SK-N-SH (cell line): ENCODE data around the gene NTSR1. TPM values are rescaled to one million over a fixed set of nuclear protein-coding genes. Genes with fewer than 3 reads are reported as not detected.

Source experiments
- CTCF ChIA-PET: fragments of 300-600, 350-600 bp; formaldehyde crosslinking; extraction: SDS; loops from one replicate; lab custom pipeline; 2021; lab: Yijun Ruan, JAX
- POLR2A ChIA-PET: fragments of 350-600 bp; sonication (Branson Sonifier 250); formaldehyde crosslinking; extraction: SDS; loops from one replicate; lab custom pipeline; 2020; ENCODE audit warnings: antibody characterized with exemption, inconsistent platforms; lab: Yijun Ruan, JAX
- DNase-seq: peaks from one replicate; pipeline ENCODE4 v3.0.0; 2012
- H2AFZ ChIP-seq: fragments of 200-600 bp; sonication (generic); 2 replicates; pipeline ENCODE4 v1.8.1; 2016; ENCODE audit warnings: antibody characterized with exemption, mild to moderate bottlenecking, low read depth
- H3F3A ChIP-seq: fragments of 200-600 bp; sonication (generic); replicated peaks from 2 replicates; pipeline ENCODE3; 2016; ENCODE audit warnings: antibody characterized with exemption, mild to moderate bottlenecking; ENCODE audit not compliant: insufficient read depth
- H3K27ac ChIP-seq, 2 experiments: fragments of 200-500 bp in 1 of 2; fragments of 200-600 bp in 1 of 2; sonication (Bioruptor generic) in 1 of 2; sonication (generic), shearing (Covaris generic) in 1 of 2; 2 replicates each; pipeline versions ENCODE4 v1.5.1 to v1.6.1; 2014 to 2016; ENCODE audit warnings: low read depth in 2 of 2, inconsistent platforms in 1 of 2, low read length in 1 of 2, mild to moderate bottlenecking in 1 of 2, mixed read lengths in 1 of 2
- H3K27me3 ChIP-seq: fragments of 200-600 bp; sonication (generic), shearing (Covaris generic); 2 replicates; pipeline ENCODE4 v1.6.1; 2016; ENCODE audit warnings: mixed run types; ENCODE audit not compliant: insufficient read depth
- H3K36me3 ChIP-seq, 2 experiments: fragments of 200-500 bp in 1 of 2; fragments of 200-600 bp in 1 of 2; sonication (Bioruptor generic) in 1 of 2; sonication (generic) in 1 of 2; replicated peaks in 1 of 2; 2 replicates each; pipeline versions ENCODE3 to v1.5.1; 2014 to 2016; ENCODE audit warnings: low read length in 1 of 2, mild to moderate bottlenecking in 1 of 2; ENCODE audit not compliant: insufficient read depth in 2 of 2, control insufficient read depth in 1 of 2
- H3K4me1 ChIP-seq, 2 experiments: fragments of 200-500 bp in 1 of 2; fragments of 200-600 bp in 1 of 2; sonication (Bioruptor generic) in 1 of 2; sonication (generic), shearing (Covaris generic) in 1 of 2; 2 replicates each; pipeline versions ENCODE4 v1.5.1 to v1.6.1; 2014 to 2016; ENCODE audit warnings: low read depth in 1 of 2, low read length in 1 of 2, mixed run types in 1 of 2; ENCODE audit not compliant: insufficient read depth in 2 of 2, control insufficient read depth in 1 of 2
- H3K4me2 ChIP-seq: fragments of 200-600 bp; sonication (generic), shearing (Covaris generic); 2 replicates; pipeline ENCODE4 v1.6.1; 2017; ENCODE audit warnings: mixed run types
- H3K4me3 ChIP-seq, 2 experiments: fragments of 200-500 bp in 1 of 2; fragments of 200-600 bp in 1 of 2; sonication (Bioruptor generic) in 1 of 2; sonication (generic), shearing (Covaris generic) in 1 of 2; 2 replicates each; pipeline versions ENCODE4 v1.5.1 to v1.8.1; 2014 to 2016; ENCODE audit warnings: low read depth in 2 of 2, inconsistent platforms in 1 of 2, low read length in 1 of 2, mild to moderate bottlenecking in 1 of 2, mixed read lengths in 1 of 2, moderate library complexity in 1 of 2
- H3K79me2 ChIP-seq: fragments of 200-600 bp; sonication (generic); 2 replicates; pipeline ENCODE4 v1.8.1; 2017; ENCODE audit warnings: mild to moderate bottlenecking; ENCODE audit not compliant: insufficient read depth
- H3K9ac ChIP-seq: fragments of 200-600 bp; sonication (generic); 2 replicates; pipeline ENCODE4 v1.6.1; 2017; ENCODE audit warnings: mixed run types
- H3K9me2 ChIP-seq: fragments of 200-600 bp; sonication (generic); 2 replicates; pipeline ENCODE4 v1.6.1; 2017; ENCODE audit warnings: mixed run types
- H3K9me3 ChIP-seq: fragments of 200-600 bp; sonication (generic); 2 replicates; pipeline ENCODE4 v1.6.1; 2017; ENCODE audit warnings: mixed run types, mild to moderate bottlenecking, moderate library complexity
- H4K20me1 ChIP-seq: fragments of 200-600 bp; sonication (generic); 2 replicates; pipeline ENCODE4 v1.6.1; 2017; ENCODE audit warnings: mild to moderate bottlenecking, mixed run types; ENCODE audit not compliant: insufficient read depth
- CHD2 ChIP-seq: fragments of 150-350 bp; IDR thresholded peaks from 2 replicates; pipeline ENCODE4 v1.6.1; 2018; ENCODE audit warnings: low read length; ENCODE audit not compliant: partially characterized antibody
- EZH2phosphoT487 ChIP-seq: fragments of 200-600 bp; sonication (generic); IDR thresholded peaks from 2 replicates; pipeline ENCODE4 v1.6.1; 2017; ENCODE audit warnings: low read depth, mixed run types, mild to moderate bottlenecking, antibody characterized with exemption, moderate library complexity, borderline replicate concordance
- FOXM1 ChIP-seq: IDR thresholded peaks from 2 replicates; pipeline ENCODE4 v1.4.0; 2012; ENCODE audit warnings: low read depth, mild to moderate bottlenecking
- MXI1 ChIP-seq: IDR thresholded peaks from 2 replicates; pipeline ENCODE4 v1.6.1; 2012; ENCODE audit warnings: mild to moderate bottlenecking, low read depth, low read length, improper control_type of control experiment
- NFIC ChIP-seq: IDR thresholded peaks from 2 replicates; pipeline ENCODE4 v1.4.0; 2012; ENCODE audit warnings: borderline replicate concordance
- RAD21 ChIP-seq: IDR thresholded peaks from 2 replicates; pipeline ENCODE4 v1.6.1; 2012; ENCODE audit warnings: mild to moderate bottlenecking, low read length
- REST ChIP-seq: IDR thresholded peaks from 2 replicates; pipeline ENCODE4 v1.6.1; 2012; ENCODE audit warnings: mild to moderate bottlenecking, low read depth, low read length, moderate library complexity
- RXRA ChIP-seq: IDR thresholded peaks from 2 replicates; pipeline ENCODE4 v1.4.0; 2012; ENCODE audit warnings: low read depth, mild to moderate bottlenecking, borderline replicate concordance
- SIN3A ChIP-seq: IDR thresholded peaks from 2 replicates; pipeline ENCODE4 v1.6.1; 2012; ENCODE audit warnings: low read depth, mild to moderate bottlenecking, low read length, moderate library complexity, borderline replicate concordance
- USF2 ChIP-seq: fragments of 150-350 bp; IDR thresholded peaks from 2 replicates; pipeline ENCODE4 v1.6.1; 2017; ENCODE audit warnings: antibody characterized with exemption, low read length, low read depth, borderline replicate concordance
- YY1 ChIP-seq: IDR thresholded peaks from 2 replicates; pipeline ENCODE4 v1.4.0; 2012; ENCODE audit warnings: low read depth, mild to moderate bottlenecking
- WGBS: methylation state at CpG from one replicate; pipeline ENCODE4 v1.1.6; 2017; ENCODE audit warnings: low lambda C conversion rate; 5-methylcytosine and 5-hydroxymethylcytosine counted together
- polyA plus RNA-seq, 3 experiments: library from polyadenylated mRNA; depleted of rRNA; stranded (reverse); fragments of >200 nt; gene quantifications; 2 replicates each; pipeline ENCODE4 v1.2.3, GENCODE V29; 2012

The NTSR1 gene
- polyA plus RNA-seq, 1 of the 3 experiments (the other 2 are of a cell fraction) = 8.2 TPM

GRCh38 chr20:62667530-62668440, 40.9 kb upstream of the NTSR1 start:
- Histone ChIP-seq H3K4me1 (no peaks in the 10 kb centered on the region; a peak in 1 of 4 replicates), H3K4me3 (no peak overlapping the region), H3K27ac (no peak overlapping the region), H2AFZ (no peak overlapping the region), H3K4me2 (no peak overlapping the region), H4K20me1 (no peaks in the 10 kb centered on the region), H3K36me3 (no peaks in the 10 kb centered on the region), H3K79me2 (no peaks in the 10 kb centered on the region), H3K9ac (no peak overlapping the region), H3K9me3 (no peaks in the 10 kb centered on the region), H3K27me3 (no peaks in the 10 kb centered on the region), H3F3A (no peaks in the 10 kb centered on the region), H3K9me2 (no peaks in the 10 kb centered on the region)
- ChIA-PET POLR2A (no interaction called here), CTCF (interaction anchor here (0.6 to 9.1 kb wide), 10 partner anchors 13 to 213 kb away, joined by 3 to 162 read pairs (median 4); no protein-coding TSS in a partner anchor)
- TF ChIP-seq MXI1 = no peak
- no peak for TF ChIP-seq SIN3A
- no peak for TF ChIP-seq RAD21
- no peak for TF ChIP-seq CHD2
- no peak for TF ChIP-seq YY1
- no peak for TF ChIP-seq FOXM1
- TF ChIP-seq USF2 = no peak
- TF ChIP-seq RXRA = no peak
- TF ChIP-seq NFIC = no peak
- TF ChIP-seq REST = no peak
- no peak for TF ChIP-seq EZH2phosphoT487
- no peak for DNase-seq
- 77% methylated on average over 17 of the region's 30 CpGs for WGBS
